H9 (cell line): ENCODE results near the gene NLRP14. TPM values are rescaled to one million over a fixed set of nuclear protein-coding genes. Genes with fewer than 3 reads are reported as not detected.

ENCODE experiments used
- DNase-seq: peaks from one replicate; pipeline ENCODE4 v3.0.0-alpha.2; 2017
- H2AFZ ChIP-seq: one replicate; pipeline ENCODE4 v1.6.1; 2013; ENCODE audit warnings: mild to moderate bottlenecking, low read length, control low read depth, moderate library complexity
- H2AK5ac ChIP-seq: 2 replicates; pipeline ENCODE4 v1.6.1; 2013; ENCODE audit warnings: low read length, control low read depth, mixed read lengths; ENCODE audit not compliant: insufficient read length
- H2BK120ac ChIP-seq: one replicate; pipeline ENCODE4 v1.6.1; 2013; ENCODE audit warnings: low read depth, mild to moderate bottlenecking, low read length, control low read depth, inconsistent platforms; ENCODE audit not compliant: poor library complexity, severe bottlenecking
- H2BK12ac ChIP-seq: 2 replicates; pipeline ENCODE4 v1.6.1; 2013; ENCODE audit warnings: low read length, control low read depth, mixed read lengths, low read depth; ENCODE audit not compliant: insufficient read length
- H2BK15ac ChIP-seq: 2 replicates; pipeline ENCODE4 v1.6.1; 2013; ENCODE audit warnings: low read depth, low read length, control low read depth
- H2BK20ac ChIP-seq: one replicate; pipeline ENCODE4 v1.6.1; 2013; ENCODE audit warnings: low read depth, mild to moderate bottlenecking, low read length, control low read depth, inconsistent platforms; ENCODE audit not compliant: poor library complexity, severe bottlenecking
- H2BK5ac ChIP-seq: 2 replicates; pipeline ENCODE4 v1.6.1; 2013; ENCODE audit warnings: low read length, control low read depth, mixed read lengths; ENCODE audit not compliant: insufficient read length
- H3K14ac ChIP-seq: 2 replicates; pipeline ENCODE4 v1.6.1; 2013; ENCODE audit warnings: low read length, control low read depth; ENCODE audit not compliant: insufficient read depth
- H3K18ac ChIP-seq: 2 replicates; pipeline ENCODE4 v1.6.1; 2013; ENCODE audit warnings: low read depth, mild to moderate bottlenecking, mixed read lengths, low read length, control low read depth; ENCODE audit not compliant: insufficient read length
- H3K23ac ChIP-seq: 2 replicates; pipeline ENCODE4 v1.6.1; 2013; ENCODE audit warnings: low read length, control low read depth, mixed read lengths, low read depth; ENCODE audit not compliant: insufficient read length
- H3K23me2 ChIP-seq: 2 replicates; pipeline ENCODE4 v1.6.1; 2013; ENCODE audit warnings: low read depth, mild to moderate bottlenecking, mixed read lengths, low read length, control low read depth; ENCODE audit not compliant: insufficient read length, poor library complexity, severe bottlenecking
- H3K27ac ChIP-seq: 2 replicates; pipeline ENCODE4 v1.5.1; 2013; ENCODE audit warnings: low read length, control low read depth, mixed read lengths, low read depth; ENCODE audit not compliant: insufficient read length
- H3K27me3 ChIP-seq: 2 replicates; pipeline ENCODE4 v1.6.1; 2013; ENCODE audit warnings: low read length, control low read depth, inconsistent platforms; ENCODE audit not compliant: insufficient read depth
- H3K4ac ChIP-seq: 2 replicates; pipeline ENCODE4 v1.6.1; 2013; ENCODE audit warnings: low read depth, mild to moderate bottlenecking, control low read depth, inconsistent platforms, low read length, moderate library complexity
- H3K4me1 ChIP-seq: 2 replicates; pipeline ENCODE4 v1.6.1; 2013; ENCODE audit warnings: low read length, control low read depth, inconsistent platforms; ENCODE audit not compliant: insufficient read depth
- H3K4me2 ChIP-seq: 2 replicates; pipeline ENCODE4 v1.6.1; 2013; ENCODE audit warnings: low read length, control low read depth, mixed read lengths; ENCODE audit not compliant: insufficient read length, insufficient read depth
- H3K56ac ChIP-seq: 2 replicates; pipeline ENCODE4 v1.6.1; 2013; ENCODE audit warnings: low read depth, mild to moderate bottlenecking, mixed read lengths, low read length, control low read depth; ENCODE audit not compliant: insufficient read length
- H3K79me1 ChIP-seq: 2 replicates; pipeline ENCODE4 v1.6.1; 2013; ENCODE audit warnings: low read depth, mild to moderate bottlenecking, moderate library complexity, low read length, control low read depth, inconsistent platforms; ENCODE audit not compliant: insufficient read depth, poor library complexity, severe bottlenecking
- H3K79me2 ChIP-seq: 2 replicates; pipeline ENCODE4 v1.6.1; 2013; ENCODE audit warnings: low read length, control low read depth, inconsistent platforms; ENCODE audit not compliant: insufficient read depth
- H3K9ac ChIP-seq: 2 replicates; pipeline ENCODE4 v1.6.1; 2013; ENCODE audit warnings: low read length, control low read depth, mixed read lengths; ENCODE audit not compliant: insufficient read length; ENCODE audit errors: extremely low read depth
- H3K9me3 ChIP-seq: one replicate; pipeline ENCODE4 v1.6.1; 2013; ENCODE audit warnings: low read depth, low read length, inconsistent platforms; ENCODE audit not compliant: control insufficient read depth
- H3T11ph ChIP-seq: one replicate; pipeline ENCODE4 v1.6.1; 2013; ENCODE audit warnings: mild to moderate bottlenecking, low read length, control low read depth, inconsistent platforms
- H4K20me1 ChIP-seq: one replicate; pipeline ENCODE4 v1.6.1; 2013; ENCODE audit not compliant: control insufficient read depth, insufficient read length, insufficient read depth
- H4K5ac ChIP-seq: 2 replicates; pipeline ENCODE4 v1.6.1; 2013; ENCODE audit warnings: low read depth, mild to moderate bottlenecking, mixed read lengths, low read length, control low read depth; ENCODE audit not compliant: insufficient read length
- H4K8ac ChIP-seq: replicated peaks from 2 replicates; pipeline ENCODE4 v1.6.1; 2013; ENCODE audit warnings: low read length, control low read depth, mixed read lengths, low read depth; ENCODE audit not compliant: insufficient read length
- H4K91ac ChIP-seq: 2 replicates; pipeline ENCODE4 v1.6.1; 2013; ENCODE audit warnings: low read depth, mild to moderate bottlenecking, moderate library complexity, mixed read lengths, low read length, control low read depth; ENCODE audit not compliant: insufficient read length
- H3K27ac Mint-ChIP-seq, 3 experiments: 2 replicates in 2 of 3; 3 replicates in 1 of 3; pipeline ENCODE4 v1.8.0; 2020 to 2021; ENCODE audit warnings: mixed read lengths in 3 of 3, mild to moderate bottlenecking in 1 of 3, moderate library complexity in 1 of 3
- H3K27me3 Mint-ChIP-seq: 2 replicates; pipeline ENCODE4 v1.8.0; 2021; ENCODE audit warnings: low read depth, mild to moderate bottlenecking, moderate library complexity, mixed read lengths
- H3K36me3 Mint-ChIP-seq, 3 experiments: 2 replicates in 2 of 3; 3 replicates in 1 of 3; pipeline ENCODE4 v1.8.0; 2020 to 2021; ENCODE audit warnings: low read depth in 3 of 3, mixed read lengths in 3 of 3; ENCODE audit not compliant: insufficient read depth in 1 of 3
- H3K4me1 Mint-ChIP-seq, 2 experiments: 2 replicates each; pipeline ENCODE4 v1.8.0; 2020; ENCODE audit warnings: mixed read lengths in 2 of 2
- H3K4me3 Mint-ChIP-seq, 2 experiments: 2 replicates in 1 of 2; 3 replicates in 1 of 2; pipeline ENCODE4 v1.8.0; 2020 to 2021; ENCODE audit warnings: mild to moderate bottlenecking in 2 of 2, mixed read lengths in 2 of 2, moderate library complexity in 1 of 2
- H3K9me3 Mint-ChIP-seq, 2 experiments: 2 replicates in 1 of 2; 3 replicates in 1 of 2; pipeline ENCODE4 v1.8.0; 2020; ENCODE audit warnings: mild to moderate bottlenecking in 2 of 2, mixed read lengths in 2 of 2, moderate library complexity in 1 of 2
- WGBS: extraction: QIAGEN DNeasy Blood & Tissue Kit; methylation state at CpG from one replicate; pipeline ENCODE4 v1.1.7; 2013; ENCODE audit warnings: missing lambda C conversion rate, low lambda C conversion rate, mixed read lengths; ENCODE audit not compliant: insufficient read length; ENCODE audit errors: extremely low coverage; 5-methylcytosine and 5-hydroxymethylcytosine counted together
- total RNA-seq: library from RNA; stranded (reverse); gene quantifications from 2 replicates; pipeline ENCODE4 v1.2.1, GENCODE V29; 2021
- TF ChIP-seq, protein P1 (sequence below): fragments of 200-600 bp; sonication (generic); conservative IDR thresholded peaks from 3 replicates; pipeline ENCODE4 v1.8.0; 2021; ENCODE audit warnings: antibody characterized with exemption, mild to moderate bottlenecking

NLRP14 gene
- total RNA-seq, 1 experiment from 2014 or later = 0.07 TPM

DNA sequence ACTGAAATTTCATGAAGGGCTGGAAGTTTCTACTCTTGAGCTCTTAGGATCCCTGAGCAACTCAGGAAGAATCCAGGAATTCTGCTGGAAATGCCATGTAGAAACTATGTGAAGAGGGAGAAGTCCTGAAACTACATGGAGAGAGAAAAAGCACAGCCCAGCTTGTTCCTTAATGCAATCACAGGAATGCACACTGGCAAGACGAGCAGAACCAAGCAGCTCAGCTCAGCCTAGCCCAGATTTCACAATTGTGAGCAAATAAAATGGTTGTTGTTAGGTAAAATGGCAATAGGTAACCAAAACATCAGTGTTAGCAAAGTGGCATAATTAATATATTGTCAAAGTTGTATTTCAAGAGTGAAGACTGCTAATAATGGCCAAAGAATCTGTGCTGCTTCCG lies 28.3 kb upstream of the NLRP14 start:
- Histone ChIP-seq H3K23ac (no peak overlapping the region), H3K9me3 (no peaks in the 10 kb centered on the region), H4K5ac (no peak overlapping the region), H2AK5ac (no peak overlapping the region), H3T11ph (no peak overlapping the region), H2AFZ (no peak overlapping the region), H3K4me2 (no peak overlapping the region), H3K4me1 (no peaks in the 10 kb centered on the region), H3K27ac (no peak overlapping the region), H2BK20ac (no peak overlapping the region), H3K27me3 (no peaks in the 10 kb centered on the region), H3K56ac (no peak overlapping the region), H4K91ac (no peak overlapping the region), H4K8ac (no peak overlapping the region), H3K4ac (no peak overlapping the region), H2BK120ac (no peak overlapping the region), H3K23me2 (no peaks in the 10 kb centered on the region), H2BK15ac (no peak overlapping the region), H2BK5ac (no peak overlapping the region), H3K9ac (no peak overlapping the region), H3K14ac (no peak overlapping the region), H4K20me1 (no peaks in the 10 kb centered on the region), H3K18ac (no peak overlapping the region), H2BK12ac (no peak overlapping the region), H3K79me2 (no peaks in the 10 kb centered on the region), H3K79me1 (no peaks in the 10 kb centered on the region)
- Mint-ChIP-seq H3K9me3 (no peaks in the 10 kb centered on the region), H3K36me3 (no peaks in the 10 kb centered on the region), H3K27ac (no peak overlapping the region), H3K4me1 (no peaks in the 10 kb centered on the region), H3K27me3 (no peaks in the 10 kb centered on the region), H3K4me3 (no peak overlapping the region)
- TF ChIP-seq, protein P1, sequence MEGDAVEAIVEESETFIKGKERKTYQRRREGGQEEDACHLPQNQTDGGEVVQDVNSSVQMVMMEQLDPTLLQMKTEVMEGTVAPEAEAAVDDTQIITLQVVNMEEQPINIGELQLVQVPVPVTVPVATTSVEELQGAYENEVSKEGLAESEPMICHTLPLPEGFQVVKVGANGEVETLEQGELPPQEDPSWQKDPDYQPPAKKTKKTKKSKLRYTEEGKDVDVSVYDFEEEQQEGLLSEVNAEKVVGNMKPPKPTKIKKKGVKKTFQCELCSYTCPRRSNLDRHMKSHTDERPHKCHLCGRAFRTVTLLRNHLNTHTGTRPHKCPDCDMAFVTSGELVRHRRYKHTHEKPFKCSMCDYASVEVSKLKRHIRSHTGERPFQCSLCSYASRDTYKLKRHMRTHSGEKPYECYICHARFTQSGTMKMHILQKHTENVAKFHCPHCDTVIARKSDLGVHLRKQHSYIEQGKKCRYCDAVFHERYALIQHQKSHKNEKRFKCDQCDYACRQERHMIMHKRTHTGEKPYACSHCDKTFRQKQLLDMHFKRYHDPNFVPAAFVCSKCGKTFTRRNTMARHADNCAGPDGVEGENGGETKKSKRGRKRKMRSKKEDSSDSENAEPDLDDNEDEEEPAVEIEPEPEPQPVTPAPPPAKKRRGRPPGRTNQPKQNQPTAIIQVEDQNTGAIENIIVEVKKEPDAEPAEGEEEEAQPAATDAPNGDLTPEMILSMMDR = no peak
- WGBS = no CpG with 5 or more reads among the region's 2 CpGs
- DNase-seq = no peak
